Testis (tissue), 3 donors: ENCODE measurements around the gene COG2. TPM values are rescaled to one million over a fixed set of nuclear protein-coding genes. Genes with fewer than 3 reads are reported as not detected.

Source experiments
- DNase-seq: peaks from one replicate; pipeline ENCODE4 v3.0.0-alpha.2; 2019
- H3K27ac ChIP-seq, 2 donors: fragments of 200-600 bp; sonication (generic); one replicate each; pipeline ENCODE4 v1.5.1; 2019
- H3K27me3 ChIP-seq: fragments of 200-600 bp; sonication (generic); one replicate; pipeline ENCODE4 v1.5.1; 2019
- H3K36me3 ChIP-seq: fragments of 200-600 bp; sonication (generic); one replicate; pipeline ENCODE4 v1.5.1; 2017; ENCODE audit warnings: low read depth; ENCODE audit errors: missing control alignments
- H3K4me1 ChIP-seq: fragments of 200-600 bp; sonication (generic); one replicate; pipeline ENCODE4 v1.5.1; 2019
- H3K4me3 ChIP-seq, 2 donors: fragments of 200-600 bp; sonication (generic); one replicate each; pipeline ENCODE4 v1.5.1; 2017 to 2019
- H3K9me3 ChIP-seq: fragments of 200-600 bp; sonication (generic); one replicate; pipeline ENCODE4 v1.5.1; 2017
- POLR2A ChIP-seq: fragments of 450-650 bp; IDR thresholded peaks from one replicate; pipeline ENCODE4 v1.6.1; 2017; ENCODE audit warnings: antibody characterized with exemption, mild to moderate bottlenecking, moderate library complexity
- WGBS, 2 donors: methylation state at CpG; one replicate each; pipeline ENCODE4 v1.1.5; 2018; 5-methylcytosine and 5-hydroxymethylcytosine counted together
- intact Hi-C: fragments of 100-400 bp; cut with DNase I; formaldehyde crosslinking; loops from one replicate; pipeline ENCODE4 v1.15.1; 2023; ENCODE audit warnings: low total_unique reads
- polyA plus RNA-seq: library from polyadenylated mRNA; stranded (reverse); fragments of 350-450 nt; fragmentation: Illumina TruSeq; extraction: RNeasy Lipid Tissue Mini Kit (QIAGEN cat#74804); gene quantifications from one replicate; pipeline ENCODE4 v1.2.3, GENCODE V29; 2014; ENCODE audit warnings: low read depth, low replicate concordance; ENCODE audit not compliant: insufficient read depth
- total RNA-seq, 2 donors: library from RNA; depleted of rRNA; stranded (reverse); fragments of >200 nt; gene quantifications; one replicate each; pipeline ENCODE4 v1.2.3, GENCODE V29; 2016
- TF ChIP-seq, protein P1 (sequence below), 3 experiments: fragments of 450-650 bp in 2 of 3; fragments of 200-600 bp in 1 of 3; sonication (generic) in 1 of 3; IDR thresholded peaks; one replicate each; pipeline ENCODE4 v1.5.1; 2016 to 2019; ENCODE audit warnings: antibody characterized with exemption in 3 of 3, mild to moderate bottlenecking in 2 of 3, moderate library complexity in 1 of 3

Gene COG2
- total and polyA plus RNA-seq, 3 donors from 2014 or later: 23.7 to 34.6 (median 29.4) TPM

DNA sequence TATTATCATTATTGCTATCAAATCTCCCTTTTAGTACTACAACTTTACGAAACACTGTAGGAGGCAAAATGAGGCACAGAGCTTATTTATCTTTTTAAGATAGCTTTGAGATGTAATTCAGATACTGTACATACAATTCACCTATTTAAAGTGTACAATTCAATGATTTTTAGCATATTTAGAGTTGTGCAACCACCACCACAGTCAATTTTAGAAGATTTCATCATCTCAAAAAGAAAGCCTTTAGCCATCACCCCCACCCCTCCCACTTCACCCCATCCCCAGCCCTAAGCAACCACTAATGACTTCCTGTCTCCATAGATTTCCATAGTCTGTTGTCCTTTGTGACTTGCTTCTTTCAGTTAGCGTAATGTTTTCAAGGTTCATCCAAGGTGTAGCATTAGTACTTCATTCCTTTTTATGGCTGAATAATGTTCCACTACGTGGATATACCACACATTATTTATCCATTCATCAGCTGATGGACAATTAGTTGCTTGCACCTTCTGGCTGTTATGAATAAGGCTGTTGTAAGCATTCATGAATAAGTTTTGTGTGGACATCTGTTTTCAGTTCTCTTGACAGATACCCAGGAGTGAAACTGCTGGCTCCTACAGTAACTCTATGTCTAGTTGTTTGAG is 95.5 kb downstream of the COG2 start:
- WGBS, 2 donors: 94 to 100% methylated on average over 3 of the region's 3 CpGs
- no peak for TF ChIP-seq POLR2A
- TF ChIP-seq, protein P1, sequence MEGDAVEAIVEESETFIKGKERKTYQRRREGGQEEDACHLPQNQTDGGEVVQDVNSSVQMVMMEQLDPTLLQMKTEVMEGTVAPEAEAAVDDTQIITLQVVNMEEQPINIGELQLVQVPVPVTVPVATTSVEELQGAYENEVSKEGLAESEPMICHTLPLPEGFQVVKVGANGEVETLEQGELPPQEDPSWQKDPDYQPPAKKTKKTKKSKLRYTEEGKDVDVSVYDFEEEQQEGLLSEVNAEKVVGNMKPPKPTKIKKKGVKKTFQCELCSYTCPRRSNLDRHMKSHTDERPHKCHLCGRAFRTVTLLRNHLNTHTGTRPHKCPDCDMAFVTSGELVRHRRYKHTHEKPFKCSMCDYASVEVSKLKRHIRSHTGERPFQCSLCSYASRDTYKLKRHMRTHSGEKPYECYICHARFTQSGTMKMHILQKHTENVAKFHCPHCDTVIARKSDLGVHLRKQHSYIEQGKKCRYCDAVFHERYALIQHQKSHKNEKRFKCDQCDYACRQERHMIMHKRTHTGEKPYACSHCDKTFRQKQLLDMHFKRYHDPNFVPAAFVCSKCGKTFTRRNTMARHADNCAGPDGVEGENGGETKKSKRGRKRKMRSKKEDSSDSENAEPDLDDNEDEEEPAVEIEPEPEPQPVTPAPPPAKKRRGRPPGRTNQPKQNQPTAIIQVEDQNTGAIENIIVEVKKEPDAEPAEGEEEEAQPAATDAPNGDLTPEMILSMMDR (IDR thresholded peaks at IDR 0.05): no peak

DNA sequence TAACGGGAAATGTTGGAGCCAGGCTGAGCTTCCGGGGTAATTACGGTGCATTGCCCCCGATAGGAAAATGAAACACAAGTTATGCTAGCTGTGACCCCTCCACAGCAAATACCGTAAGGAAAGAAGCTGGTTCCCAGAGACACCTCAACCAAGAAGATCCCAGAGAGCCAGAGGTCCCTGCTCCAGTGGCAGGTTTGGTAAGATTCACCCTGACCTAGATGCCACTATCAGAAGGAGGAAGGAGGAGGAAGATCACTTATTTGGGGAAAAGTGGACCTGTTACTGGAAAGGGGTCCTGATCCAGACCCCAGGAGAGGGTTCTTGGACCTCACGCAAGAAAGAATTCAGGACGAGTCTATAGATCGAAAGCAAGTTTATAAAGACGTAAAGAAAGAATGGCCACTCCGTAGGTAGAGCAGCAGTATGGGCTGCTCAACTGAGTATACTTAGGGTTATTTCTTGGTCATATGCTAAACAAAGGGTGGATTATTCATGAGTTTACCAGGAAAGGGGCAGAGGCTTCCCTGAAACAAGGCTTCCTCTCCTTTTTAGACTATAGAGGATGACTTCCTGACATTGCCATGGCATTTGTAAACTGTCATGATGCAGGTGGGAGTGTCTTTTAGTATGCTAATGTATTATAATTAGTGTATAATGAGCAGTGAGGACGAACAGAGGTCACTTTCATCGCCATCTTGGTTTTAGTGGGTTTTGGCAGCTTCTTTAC is 97.4 kb downstream of the COG2 start:
- TF ChIP-seq, protein P1 (IDR thresholded peaks at IDR 0.05): no peak
- no peak for DNase-seq
- WGBS, 2 donors: 89 to 95% methylated on average over 12 of the region's 12 CpGs
- Histone ChIP-seq H3K4me3 (no peak overlapping the region), H3K36me3 (no peaks in the 10 kb centered on the region), H3K27ac (no peak overlapping the region), H3K27me3 (no peaks in the 10 kb centered on the region), H3K4me1 (no peaks in the 10 kb centered on the region), H3K9me3 (no peaks in the 10 kb centered on the region)
- intact Hi-C loops: no loop called here

More for the DNA sequence above, 95.5 kb downstream of the COG2 start:
- H3K9me3 ChIP-seq: no peaks in the 10 kb centered on the region
- H3K27ac ChIP-seq: no peak overlapping the region
- no peaks in the 10 kb centered on the region for H3K27me3 ChIP-seq
- H3K4me1 ChIP-seq: no peaks in the 10 kb centered on the region
- intact Hi-C loops: no loop called here
- H3K4me3 ChIP-seq: no peak overlapping the region
- no peak for DNase-seq
- no peaks in the 10 kb centered on the region for H3K36me3 ChIP-seq

Other genes starting within 250 kb of the COG2 start
- gene PGBD5, start 216.1 kb upstream of the COG2 start, total RNA-seq: 10 to 100 TPM; 14.3 to 28.1 TPM
- gene PGBD5, start 216.1 kb upstream of the COG2 start, polyA plus RNA-seq: 16.0 TPM
- 1 to 10 TPM; 3.3 to 4.6 TPM for gene AGT, start 71.6 kb downstream of the COG2 start, total RNA-seq
- gene AGT, start 71.6 kb downstream of the COG2 start, polyA plus RNA-seq: 10.7 TPM
- under 1 TPM; 0.16 to 0.25 TPM for gene CAPN9, start 104.9 kb downstream of the COG2 start, total RNA-seq
- gene CAPN9, start 104.9 kb downstream of the COG2 start, polyA plus RNA-seq: 0.34 TPM
- 10 to 100 TPM; 14.6 to 26.6 TPM for gene C1orf198, start 226.0 kb downstream of the COG2 start, total RNA-seq
- 20.2 TPM for gene C1orf198, start 226.0 kb downstream of the COG2 start, polyA plus RNA-seq